PC-9 (cell line): ENCODE results near the gene CTIF.

Experiments used
- EZH2 ChIP-seq: fragments of 200-600 bp; sonication (generic); IDR thresholded peaks from 2 replicates; pipeline ENCODE4 v1.8.0; 2017; ENCODE audit warnings: antibody characterized with exemption, low read depth
- TF ChIP-seq, protein P1 (sequence below): fragments of 200-600 bp; sonication (generic); conservative IDR thresholded peaks from 2 replicates; pipeline ENCODE4 v1.6.1; 2017; ENCODE audit warnings: mixed run types, antibody characterized with exemption, mild to moderate bottlenecking, moderate library complexity

GRCh38 chr18:48866028-48866733, 327.4 kb downstream of the CTIF start:
- TF ChIP-seq, protein P1, sequence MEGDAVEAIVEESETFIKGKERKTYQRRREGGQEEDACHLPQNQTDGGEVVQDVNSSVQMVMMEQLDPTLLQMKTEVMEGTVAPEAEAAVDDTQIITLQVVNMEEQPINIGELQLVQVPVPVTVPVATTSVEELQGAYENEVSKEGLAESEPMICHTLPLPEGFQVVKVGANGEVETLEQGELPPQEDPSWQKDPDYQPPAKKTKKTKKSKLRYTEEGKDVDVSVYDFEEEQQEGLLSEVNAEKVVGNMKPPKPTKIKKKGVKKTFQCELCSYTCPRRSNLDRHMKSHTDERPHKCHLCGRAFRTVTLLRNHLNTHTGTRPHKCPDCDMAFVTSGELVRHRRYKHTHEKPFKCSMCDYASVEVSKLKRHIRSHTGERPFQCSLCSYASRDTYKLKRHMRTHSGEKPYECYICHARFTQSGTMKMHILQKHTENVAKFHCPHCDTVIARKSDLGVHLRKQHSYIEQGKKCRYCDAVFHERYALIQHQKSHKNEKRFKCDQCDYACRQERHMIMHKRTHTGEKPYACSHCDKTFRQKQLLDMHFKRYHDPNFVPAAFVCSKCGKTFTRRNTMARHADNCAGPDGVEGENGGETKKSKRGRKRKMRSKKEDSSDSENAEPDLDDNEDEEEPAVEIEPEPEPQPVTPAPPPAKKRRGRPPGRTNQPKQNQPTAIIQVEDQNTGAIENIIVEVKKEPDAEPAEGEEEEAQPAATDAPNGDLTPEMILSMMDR: no peak
- TF ChIP-seq EZH2: no peak
